HG02981 (cell line): ENCODE measurements around the gene TMEM203.
"Not testable (repeated sequence)": the region's sequence is repeated elsewhere in the genome, so short reads cannot be mapped to it uniquely, and the experiment has no call there.

Source experiments
- ATAC-seq: cut with Tn5 transposase; IDR thresholded peaks from one replicate; pipeline ENCODE4 v1.9.1; 2021; ENCODE audit warnings: mild to moderate bottlenecking, moderate library complexity; ENCODE audit not compliant: unreplicated experiment

The TMEM203 gene

GRCh38 chr9:137242269-137243203, 37.1 kb upstream of the TMEM203 start:
- ATAC-seq, result no peak

DNA sequence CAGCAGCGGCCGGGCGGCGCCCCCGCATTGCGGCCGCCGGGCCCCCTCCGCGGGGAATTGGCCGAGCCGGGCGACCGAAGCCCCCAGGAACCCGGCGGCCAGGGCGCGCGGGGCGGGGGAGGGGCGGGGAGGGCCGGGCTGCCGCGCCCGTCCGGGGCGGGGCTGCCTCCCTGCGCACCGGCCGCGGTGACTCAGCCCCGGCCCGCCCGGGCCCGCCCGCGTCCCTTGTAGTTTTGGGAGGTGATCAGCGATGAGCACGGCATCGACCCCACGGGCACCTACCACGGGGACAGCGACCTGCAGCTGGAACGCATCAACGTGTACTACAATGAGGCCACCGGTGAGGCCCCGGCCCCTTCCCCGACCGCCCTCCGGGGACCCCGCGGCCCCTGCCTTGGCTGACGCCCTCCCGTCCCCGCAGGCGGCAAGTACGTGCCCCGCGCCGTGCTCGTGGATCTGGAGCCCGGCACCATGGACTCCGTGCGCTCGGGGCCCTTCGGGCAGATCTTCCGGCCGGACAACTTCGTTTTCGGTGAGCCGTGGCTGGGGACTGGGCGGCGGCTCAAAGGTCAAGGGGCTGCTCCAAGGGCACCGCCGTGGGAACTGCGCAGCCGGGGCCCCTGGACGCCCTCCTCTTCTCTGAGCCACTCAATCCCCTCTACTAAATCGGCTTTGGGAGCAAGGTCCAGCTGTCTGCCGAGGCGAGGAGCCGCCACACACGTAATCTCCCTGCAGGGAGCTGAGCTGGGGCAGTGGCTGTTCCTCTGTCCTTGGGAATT, 36.2 kb upstream of the TMEM203 start:
- peak; percentile 5 for ATAC-seq

DNA sequence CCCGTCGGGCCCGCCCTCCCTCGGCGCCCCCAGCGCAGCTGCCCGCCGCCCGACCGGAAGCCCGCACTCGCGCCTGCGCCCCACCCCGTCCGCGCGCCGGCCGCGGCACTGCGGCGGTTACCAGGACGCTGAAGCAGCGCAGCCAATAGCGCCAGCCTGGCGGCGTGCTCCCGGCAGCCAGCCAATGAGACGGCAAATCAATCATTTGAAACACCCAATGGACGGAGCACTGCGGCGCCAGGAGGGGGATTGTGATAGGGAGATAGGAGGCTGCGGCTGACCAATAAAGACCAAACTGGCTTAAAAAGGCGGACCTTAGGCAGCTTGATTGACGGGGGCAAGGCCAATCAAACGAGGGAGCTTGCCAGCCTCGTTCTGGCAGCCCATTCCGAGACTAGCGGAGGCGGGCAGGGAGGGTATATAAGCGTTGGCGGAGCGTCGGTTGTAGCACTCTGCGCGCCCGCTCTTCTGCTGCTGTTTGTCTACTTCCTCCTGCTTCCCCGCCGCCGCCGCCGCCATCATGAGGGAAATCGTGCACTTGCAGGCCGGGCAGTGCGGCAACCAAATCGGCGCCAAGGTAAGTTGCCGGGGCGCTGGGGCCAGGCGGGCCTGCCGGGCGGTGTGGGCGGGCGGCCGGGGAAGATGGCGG, 35.5 kb upstream of the TMEM203 start, which contains the start of gene TUBB4B:
TSS of gene TUBB4B (plus strand) at position 447 of the 649 bp plus-strand sequence. CDS start at position 521, 74 bp downstream.
- peak; percentile 67 for ATAC-seq

GRCh38 chr9:137240318-137240840, 34.9 kb upstream of the TMEM203 start:
- ATAC-seq, result peak; percentile 22

DNA sequence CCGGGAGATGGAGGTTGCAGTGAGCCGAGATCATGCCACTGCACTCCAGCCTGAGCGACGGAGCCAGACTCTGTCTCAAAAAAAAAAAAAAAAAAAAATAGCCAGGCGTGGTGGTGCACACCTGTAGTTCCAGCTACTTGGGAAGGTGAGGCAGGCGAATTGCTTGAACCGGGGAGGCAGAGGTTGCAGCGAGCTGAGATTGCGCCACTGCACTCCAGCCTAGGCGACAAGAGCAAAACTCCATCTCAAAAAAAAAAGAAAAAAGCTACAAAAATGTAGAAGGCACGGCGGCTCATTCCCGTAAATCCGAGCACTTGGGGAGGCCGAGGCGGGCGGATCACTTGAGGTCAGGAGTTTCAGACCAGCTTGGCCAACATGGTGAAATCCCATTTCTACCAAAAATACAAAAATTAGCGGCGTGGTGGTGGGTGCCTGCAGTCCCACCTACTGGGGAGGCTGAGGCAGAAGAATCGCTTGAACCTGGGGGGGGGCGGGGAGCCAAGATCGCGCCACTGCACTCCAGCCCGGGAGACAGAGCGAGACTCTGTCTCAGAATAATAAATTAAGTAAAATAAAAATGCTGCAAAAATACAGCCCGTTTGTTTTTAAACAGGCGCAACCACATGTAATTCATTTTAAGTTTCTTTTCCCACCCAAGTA, 34.2 kb upstream of the TMEM203 start:
- not testable (repeated sequence) for ATAC-seq

- no peak for ATAC-seq
Measured at GRCh38 chr9:137237759-137238726, 32.6 kb upstream of the TMEM203 start.

DNA sequence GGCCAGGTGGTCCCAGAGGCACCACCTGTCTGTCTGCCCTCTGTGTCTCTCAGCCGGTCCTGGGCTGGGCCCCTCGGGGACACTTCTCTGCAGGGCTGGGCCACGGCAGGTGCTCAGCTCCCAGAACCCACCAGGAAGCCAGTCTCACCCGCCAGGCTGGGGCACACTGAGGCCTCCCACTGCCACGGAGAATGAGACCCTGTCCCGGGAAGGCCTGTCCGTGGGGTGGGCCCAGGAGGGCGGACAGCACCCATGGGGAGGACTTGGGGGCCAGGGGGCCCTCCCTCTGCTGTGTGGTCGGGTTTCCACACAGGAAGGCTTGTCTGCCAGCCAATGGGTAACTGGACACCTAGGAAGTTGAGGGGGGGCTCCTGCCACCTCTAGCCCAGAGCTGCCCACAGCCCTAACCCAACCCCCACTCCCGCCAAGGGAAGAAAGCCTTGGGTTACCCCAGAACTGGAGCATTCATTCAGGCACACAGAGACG, 31.5 kb upstream of the TMEM203 start:
- no peak for ATAC-seq

- ATAC-seq, result peak; percentile 21
Measured at GRCh38 chr9:137236238-137236935, 30.9 kb upstream of the TMEM203 start.

- no peak for ATAC-seq
Measured at GRCh38 chr9:137235424-137236237, 30.2 kb upstream of the TMEM203 start.

DNA sequence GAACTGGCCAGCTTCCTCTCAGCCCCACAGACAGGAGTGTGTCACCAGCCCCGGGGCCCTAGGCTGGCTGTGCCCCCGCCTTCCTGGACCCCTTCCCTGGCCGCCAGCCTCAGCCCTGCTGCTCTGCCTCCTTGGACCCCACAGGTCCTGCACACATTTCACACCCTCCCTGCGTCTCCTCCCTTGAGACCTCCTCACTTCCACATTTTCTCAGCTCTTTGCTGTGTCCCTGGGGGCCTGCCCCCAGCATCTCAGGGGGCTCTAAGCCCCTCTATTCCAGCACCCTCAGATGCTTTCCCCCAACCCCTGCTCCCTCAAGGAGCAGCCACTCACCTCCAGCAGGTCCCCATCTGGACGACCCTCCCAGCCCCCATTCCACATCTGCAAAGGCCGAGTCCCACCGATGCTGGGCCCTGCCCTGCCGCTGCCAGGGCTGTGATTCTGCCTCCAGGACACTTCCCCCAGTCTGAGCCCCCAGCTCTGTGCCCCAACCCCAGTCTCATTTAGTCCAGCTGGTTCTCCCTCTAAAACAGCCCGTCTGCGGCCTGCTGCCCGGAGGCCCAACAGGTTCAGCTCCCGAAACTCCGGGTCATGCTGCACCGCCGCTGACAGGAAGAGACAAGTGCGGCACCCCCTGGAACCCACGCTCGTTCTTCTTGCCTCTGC, 29.4 kb upstream of the TMEM203 start:
- ATAC-seq, result no peak

DNA sequence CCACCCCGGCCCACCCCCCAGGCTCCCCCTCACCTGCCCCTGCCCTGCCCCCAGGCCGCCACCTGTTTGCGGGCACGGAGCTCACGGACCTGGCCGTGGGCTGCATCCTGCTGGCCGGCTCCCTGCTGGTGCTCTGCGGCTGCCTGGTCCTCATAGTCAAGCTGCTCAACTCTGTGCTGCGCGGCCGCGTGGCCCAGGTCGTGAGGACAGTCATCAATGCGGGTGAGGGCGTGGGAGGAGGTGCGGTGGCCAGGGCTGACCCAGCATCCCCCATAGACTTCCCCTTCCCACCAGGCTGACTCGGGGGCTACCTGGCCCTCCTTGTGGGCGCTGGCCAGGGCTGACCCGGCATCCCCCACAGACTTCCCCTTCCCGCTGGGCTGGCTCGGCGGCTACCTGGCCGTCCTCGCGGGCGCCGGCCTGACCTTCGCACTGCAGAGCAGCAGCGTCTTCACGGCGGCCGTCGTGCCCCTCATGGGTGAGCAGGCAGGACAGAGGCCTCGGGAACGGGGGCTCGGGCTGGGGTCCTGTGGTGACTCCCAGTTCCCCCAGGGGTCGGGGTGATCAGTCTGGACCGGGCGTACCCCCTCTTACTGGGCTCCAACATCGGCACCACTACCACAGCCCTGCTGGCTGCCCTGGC, 28.7 kb upstream of the TMEM203 start:
- no peak for ATAC-seq

GRCh38 chr9:137233143-137233980, 27.9 kb upstream of the TMEM203 start:
- ATAC-seq, result no peak

DNA sequence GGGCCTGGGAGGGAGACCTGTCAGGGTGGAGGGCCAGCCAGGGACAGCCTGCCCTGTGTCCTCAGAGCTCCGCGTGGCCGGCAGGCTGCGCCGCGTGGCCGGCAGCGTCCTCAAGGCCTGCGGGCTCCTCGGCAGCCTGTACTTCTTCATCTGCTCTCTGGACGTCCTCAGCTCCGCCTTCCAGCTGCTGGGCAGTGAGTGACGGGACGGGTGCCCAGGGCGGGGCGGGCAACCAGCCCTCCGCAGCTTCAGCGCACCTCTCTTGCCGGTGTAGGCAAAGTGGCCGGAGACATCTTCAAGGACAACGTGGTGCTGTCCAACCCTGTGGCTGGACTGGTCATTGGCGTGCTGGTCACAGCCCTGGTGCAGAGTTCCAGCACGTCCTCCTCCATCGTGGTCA, 27.1 kb upstream of the TMEM203 start:
- ATAC-seq, result no peak

DNA sequence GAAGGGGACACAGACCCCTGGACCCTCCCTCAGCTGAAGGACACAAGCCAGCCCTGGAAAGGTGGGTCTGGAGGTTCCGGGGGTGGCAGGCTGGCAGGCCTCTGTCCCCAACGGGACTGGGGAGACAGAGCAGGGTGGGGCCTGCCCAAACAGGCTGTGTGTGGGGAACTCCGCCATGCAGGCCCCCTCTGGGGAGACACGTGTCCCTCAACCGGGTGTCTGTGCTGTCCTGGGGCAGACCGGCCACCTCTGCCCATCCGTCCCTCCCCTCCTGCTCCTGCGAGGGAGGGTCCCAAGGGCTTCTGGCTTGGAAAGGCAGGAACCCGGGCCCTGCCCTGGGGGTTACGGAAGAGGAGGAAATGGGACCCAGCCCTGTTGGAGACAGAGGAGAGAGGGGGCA, 26.7 kb upstream of the TMEM203 start:
- no peak for ATAC-seq

GRCh38 chr9:137231372-137232039, 26.1 kb upstream of the TMEM203 start:
- ATAC-seq, result no peak
